Hepatocyte (in vitro differentiated cells): Measurements from ENCODE around the gene GDPD5.

Experiments used
- CTCF ChIP-seq: fragments of 200-600 bp; sonication (generic); IDR thresholded peaks from 2 replicates; pipeline ENCODE4 v1.5.1; 2016; ENCODE audit warnings: antibody characterized with exemption, mild to moderate bottlenecking; ENCODE audit not compliant: poor library complexity
- EZH2phosphoT487 ChIP-seq: fragments of 200-600 bp; sonication (generic); IDR thresholded peaks from one replicate; pipeline ENCODE4 v1.6.1; 2018; ENCODE audit warnings: antibody characterized with exemption, mild to moderate bottlenecking, low read depth, moderate library complexity; ENCODE audit not compliant: unreplicated experiment, severe bottlenecking

- no peak for TF ChIP-seq EZH2phosphoT487
- TF ChIP-seq CTCF: no peak
Observed at GRCh38 chr11:75434051-75434450, 91.7 kb downstream of the GDPD5 start.
